Middle frontal gyrus (tissue), 1 donor: ENCODE data around the gene PHF2.

Experiments used
- DNase-seq: peaks from one replicate; pipeline ENCODE4 v3.0.0-alpha.2; 2015; ENCODE audit warnings: low spot score; ENCODE audit errors: extremely low spot score

The PHF2 gene

GRCh38 chr9:93599571-93600403 lies 23.4 kb downstream of the PHF2 start:
- no peak for DNase-seq

- no peak for DNase-seq
These were observed 24.1 kb downstream of the PHF2 start for GRCh38 chr9:93600504-93600903.

DNA sequence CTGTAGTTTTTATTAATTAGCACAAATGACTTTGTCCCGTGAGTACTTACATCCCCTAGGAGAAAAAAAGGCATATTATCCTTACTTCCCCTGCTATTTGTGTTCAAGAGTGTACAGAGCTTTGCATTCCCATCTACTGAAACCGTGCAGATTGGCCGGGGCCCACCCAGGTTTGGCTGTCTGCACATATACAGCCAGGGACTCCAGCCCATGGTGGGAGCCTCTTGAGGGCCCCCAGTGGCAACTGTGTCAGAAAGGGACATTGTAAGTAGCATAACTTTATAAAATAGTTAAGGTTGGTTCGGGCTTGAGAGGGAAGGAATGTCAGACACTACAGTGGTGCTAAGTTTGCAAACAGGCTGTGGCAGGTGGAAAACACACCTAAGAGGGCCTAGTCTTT lies 24.7 kb downstream of the PHF2 start:
- no peak for DNase-seq

GRCh38 chr9:93601666-93602065 lies 25.3 kb downstream of the PHF2 start:
- DNase-seq = no peak

GRCh38 chr9:93603011-93603410 lies 26.6 kb downstream of the PHF2 start:
- DNase-seq = no peak

GRCh38 chr9:93603906-93604326 lies 27.5 kb downstream of the PHF2 start:
- DNase-seq = no peak

- no peak for DNase-seq
These were observed 29.8 kb downstream of the PHF2 start for GRCh38 chr9:93606187-93606586.

DNA sequence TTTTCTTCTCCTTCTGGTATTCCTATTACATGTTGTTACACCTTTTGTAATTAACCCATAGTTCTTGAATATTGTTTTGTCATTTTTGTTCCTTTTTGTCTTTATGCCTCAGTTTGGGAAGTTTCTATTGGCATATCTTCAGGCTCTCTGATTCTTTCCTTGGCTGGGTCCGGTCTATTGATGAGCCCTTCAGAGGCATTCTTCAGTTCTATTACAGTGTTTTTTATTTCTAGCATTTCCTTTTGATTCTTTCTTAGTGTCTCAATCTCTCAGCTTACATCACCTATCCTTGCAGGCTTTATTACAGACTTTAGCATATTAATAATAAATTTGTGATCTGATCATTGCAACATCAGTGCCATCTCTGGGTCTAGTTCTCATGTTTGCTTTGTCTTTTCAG lies 33.8 kb downstream of the PHF2 start:
- DNase-seq = no peak

DNA sequence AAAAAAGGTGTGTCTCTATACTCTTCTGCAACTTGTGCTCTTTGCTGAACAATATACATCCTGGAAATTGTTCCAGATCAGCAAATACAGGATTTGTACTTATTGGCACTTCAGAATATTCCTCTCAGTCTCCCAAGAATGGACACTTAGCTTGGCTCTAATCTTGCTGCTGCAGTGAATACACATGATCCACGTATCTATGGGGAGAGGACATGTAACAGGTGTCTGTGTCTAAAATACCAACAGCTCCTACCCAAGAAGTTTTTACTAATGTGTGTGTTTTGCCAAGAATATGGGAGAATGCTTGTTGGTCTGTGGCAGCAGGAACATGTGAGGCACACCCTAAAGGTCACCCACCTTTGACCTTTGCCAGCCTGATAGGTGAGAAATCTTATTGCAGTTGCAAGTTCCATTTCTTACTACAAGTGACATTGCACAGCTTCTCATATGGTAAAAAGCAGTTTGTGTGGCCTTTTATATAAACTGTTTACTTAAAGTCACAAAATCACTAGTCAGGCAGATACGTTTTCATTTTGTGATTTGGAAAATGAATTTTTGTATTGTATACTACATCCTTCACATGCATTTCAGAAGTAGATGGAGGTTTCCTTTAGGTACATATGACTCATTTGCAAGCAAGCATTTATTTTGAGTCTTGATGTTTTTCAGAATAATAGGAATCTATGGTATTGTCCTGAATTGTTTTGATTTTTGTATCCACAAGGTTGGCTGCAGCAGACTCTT lies 35.8 kb downstream of the PHF2 start:
- no peak for DNase-seq

DNA sequence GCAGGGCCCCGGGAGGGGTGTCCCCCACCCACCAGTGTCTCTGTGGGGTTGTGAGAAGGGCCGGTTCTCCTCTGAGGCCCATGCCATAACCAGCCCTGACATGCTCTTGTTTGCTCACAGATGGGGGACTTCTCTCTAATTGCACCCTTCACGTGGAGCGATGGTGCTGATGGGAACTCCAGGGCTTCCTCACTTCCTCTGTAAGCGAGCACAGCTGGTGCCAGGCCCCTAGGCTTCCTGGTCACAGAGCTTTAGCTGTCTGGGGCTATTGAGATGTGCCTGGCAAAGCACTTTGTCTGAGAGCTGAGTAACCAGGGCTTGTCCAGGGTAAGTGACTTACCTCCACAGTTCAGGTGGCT lies 36.4 kb downstream of the PHF2 start:
- no peak for DNase-seq

DNA sequence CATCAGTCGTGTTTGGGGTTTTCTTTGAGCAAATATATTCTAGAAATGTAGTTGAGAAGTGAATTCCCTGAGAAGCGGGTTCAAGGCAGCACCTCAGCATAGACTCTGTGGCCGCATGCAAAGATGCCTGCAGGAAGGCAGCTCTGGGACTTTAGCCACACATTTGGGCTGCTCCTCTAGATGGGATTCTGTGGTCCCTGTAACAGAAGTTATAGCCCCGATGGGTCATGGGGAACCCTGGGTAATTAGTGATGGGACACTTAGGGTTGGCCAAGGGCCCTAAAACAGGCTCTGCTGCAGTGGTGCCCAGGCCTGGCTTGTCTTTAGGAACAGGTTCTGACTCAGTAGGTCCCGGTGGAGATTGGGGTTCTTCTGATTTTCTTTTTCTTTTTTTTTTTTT lies 36.8 kb downstream of the PHF2 start:
- DNase-seq = no peak

DNA sequence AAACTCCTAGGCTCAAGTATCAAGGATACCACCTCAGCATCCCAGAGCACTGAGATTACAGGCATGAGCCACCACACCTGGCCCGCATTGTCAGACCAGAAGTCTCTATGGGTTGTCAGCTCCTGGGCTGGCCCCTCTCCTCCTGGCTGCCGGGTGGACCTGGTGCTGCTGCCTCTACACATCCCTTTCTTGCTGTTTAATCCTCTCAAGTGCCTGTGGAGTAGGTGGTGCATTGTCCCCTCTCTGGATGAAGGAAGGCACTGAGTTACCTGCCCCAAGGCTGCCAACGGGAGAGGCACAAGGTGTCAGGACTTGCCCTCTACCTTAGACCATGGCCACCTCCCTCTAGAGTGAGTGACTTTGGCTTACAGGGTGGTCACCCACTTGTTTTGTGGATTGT lies 37.4 kb downstream of the PHF2 start:
- DNase-seq = no peak

GRCh38 chr9:93614830-93615468 lies 38.6 kb downstream of the PHF2 start:
- no peak for DNase-seq

DNA sequence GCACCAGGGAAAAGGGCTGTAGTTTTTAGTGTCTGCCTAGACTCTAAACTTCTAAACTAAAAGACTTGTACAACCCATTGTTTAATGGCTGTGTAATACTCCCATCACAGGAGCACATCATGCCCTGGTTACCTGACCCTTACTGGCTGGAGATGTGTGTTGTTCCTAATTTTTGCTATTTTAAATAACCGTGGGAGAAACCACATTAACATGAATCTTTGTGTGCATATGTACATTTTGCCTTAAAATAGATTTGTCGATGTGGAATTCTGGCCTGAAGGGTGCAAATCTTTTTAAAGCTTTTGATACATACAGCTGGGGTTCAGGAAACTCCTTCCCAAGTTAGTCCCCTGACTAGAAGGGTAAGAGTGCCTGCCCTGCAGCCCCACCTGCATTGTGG lies 39.7 kb downstream of the PHF2 start:
- no peak for DNase-seq

- DNase-seq = no peak
These were observed 40.9 kb downstream of the PHF2 start for GRCh38 chr9:93617273-93617672.

DNA sequence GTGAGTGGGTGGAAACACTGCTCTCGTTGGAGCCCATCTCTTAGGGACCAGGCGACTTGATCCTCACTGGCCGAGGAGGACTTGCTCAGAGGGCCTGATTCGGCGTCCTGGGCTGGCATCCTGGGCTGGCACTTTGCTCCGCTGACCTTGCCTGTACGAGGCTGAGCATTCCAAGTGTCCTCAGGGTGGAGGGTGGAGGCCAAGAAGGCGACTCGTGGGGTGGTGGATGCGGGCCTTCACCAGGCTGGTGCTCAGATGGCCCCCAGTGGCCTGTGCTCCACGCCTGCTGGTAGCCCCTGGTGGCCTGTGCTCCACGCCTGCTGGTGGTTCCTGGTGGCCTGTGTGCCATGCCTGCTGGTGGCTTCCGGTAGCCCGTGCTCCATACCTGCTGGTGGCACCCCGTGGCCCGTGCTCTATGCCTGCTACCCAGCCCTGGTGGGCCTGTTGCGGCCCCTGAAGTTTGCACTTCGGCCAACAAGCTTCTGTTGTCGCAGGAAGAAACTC lies 42.9 kb downstream of the PHF2 start:
- no peak for DNase-seq

DNA sequence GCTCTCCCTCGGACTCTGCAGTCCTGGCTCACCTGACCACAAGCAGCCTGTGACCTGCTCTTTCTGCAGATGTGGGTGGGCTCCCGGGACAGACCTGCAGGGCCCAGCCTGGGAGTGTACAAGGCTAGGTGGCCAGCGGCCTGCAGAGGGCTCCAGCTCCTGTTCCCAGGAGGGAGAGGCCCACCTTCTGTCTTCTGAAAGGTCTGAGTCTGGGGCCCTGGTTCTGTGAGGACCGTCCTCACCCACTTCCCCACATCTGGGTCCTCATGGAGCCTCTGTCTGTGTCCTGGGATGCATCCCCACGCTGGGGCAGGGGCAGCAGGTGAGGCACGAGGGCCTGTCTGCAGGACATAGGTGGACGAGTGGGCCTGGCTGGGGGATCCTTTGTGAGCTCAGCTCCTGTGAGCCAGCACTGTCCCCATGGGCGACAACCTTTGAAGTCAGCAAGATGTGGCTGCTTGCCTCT lies 43.7 kb downstream of the PHF2 start:
- no peak for DNase-seq

DNA sequence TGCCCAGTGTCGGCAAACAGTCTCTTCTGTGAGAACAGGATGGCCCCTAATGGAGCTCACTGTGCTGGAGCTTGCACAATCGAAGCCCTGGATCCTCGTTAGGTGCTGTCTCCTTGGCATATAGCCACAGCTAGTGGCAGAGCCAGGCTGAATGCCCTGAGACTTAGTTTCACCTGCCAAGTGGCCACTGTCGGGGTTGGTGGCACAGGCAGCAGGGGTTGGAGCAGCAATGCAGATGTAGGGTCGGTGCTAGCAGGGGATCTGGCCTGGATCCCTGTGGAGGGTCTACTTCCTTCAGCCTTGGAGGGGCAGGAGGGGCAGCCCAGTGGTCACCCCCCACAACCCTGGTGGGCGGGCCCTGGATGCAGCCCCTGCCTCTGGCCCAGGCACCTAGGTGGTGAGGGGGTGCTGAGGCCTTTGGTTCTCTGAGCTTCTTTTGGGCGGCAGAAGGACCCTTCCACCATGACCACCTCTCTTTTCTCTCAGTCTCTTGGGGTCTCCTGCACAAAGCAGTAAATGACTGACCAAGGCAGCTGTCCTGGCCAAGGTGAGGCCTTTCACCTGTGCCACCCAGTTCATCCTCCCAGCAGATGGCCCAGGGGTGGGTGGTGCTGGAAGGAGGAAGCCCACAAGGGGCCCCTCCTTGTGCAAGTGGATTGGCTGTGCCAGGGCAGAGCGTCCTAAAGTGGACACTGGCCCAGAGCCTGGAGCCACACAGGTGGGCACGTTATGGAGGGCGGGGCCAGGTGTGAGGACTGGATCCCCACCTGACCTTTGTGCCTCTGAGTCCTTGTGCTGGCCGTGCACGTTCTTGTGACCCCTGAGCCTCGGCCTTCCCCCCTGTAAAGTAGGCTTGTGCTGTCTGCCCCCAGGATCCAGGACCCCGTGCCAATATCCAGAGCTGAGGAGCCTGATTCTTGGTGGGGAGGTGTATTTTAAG lies 44.8 kb downstream of the PHF2 start:
- DNase-seq = no peak

- no peak for DNase-seq
These were observed 45.5 kb downstream of the PHF2 start for GRCh38 chr9:93621922-93622321.

GRCh38 chr9:93622691-93623090 lies 46.3 kb downstream of the PHF2 start:
- no peak for DNase-seq

DNA sequence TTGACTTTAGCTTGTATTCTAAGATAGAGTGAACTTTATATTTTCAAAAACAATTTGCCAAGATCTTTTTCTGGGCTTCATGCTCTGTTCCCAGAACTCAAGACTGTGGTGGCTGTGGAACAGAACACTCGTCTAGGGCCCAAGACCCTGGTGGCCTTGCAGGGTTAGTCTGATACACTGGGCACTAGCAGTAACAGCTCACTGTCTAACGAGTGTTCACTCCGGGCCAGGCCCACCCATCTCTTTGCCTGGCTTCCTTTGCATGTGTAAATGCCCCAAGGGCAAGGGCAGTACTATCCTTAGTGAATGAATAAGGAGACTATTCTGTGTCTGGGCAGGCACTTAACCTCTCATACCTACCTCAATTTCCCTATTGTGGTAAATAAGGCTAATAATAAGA lies 47.4 kb downstream of the PHF2 start:
- DNase-seq = no peak
